GM19463 (cell line): ENCODE data around the gene ARHGAP24.
"Not testable (repeated sequence)": the region's sequence is repeated elsewhere in the genome, so short reads cannot be mapped to it uniquely, and the experiment has no call there.

Experiments used
- ATAC-seq: cut with Tn5 transposase; IDR thresholded peaks from one replicate; pipeline ENCODE4 v1.9.1; 2021; ENCODE audit warnings: mild to moderate bottlenecking, moderate library complexity; ENCODE audit not compliant: unreplicated experiment

Gene ARHGAP24

GRCh38 chr4:85836588-85837438 is 361.9 kb downstream of the ARHGAP24 start:
- ATAC-seq, result no peak

- no peak for ATAC-seq
These were observed 362.4 kb downstream of the ARHGAP24 start for GRCh38 chr4:85837439-85837733.

- not testable (repeated sequence) for ATAC-seq
These were observed 365.1 kb downstream of the ARHGAP24 start for GRCh38 chr4:85839981-85840451.

DNA sequence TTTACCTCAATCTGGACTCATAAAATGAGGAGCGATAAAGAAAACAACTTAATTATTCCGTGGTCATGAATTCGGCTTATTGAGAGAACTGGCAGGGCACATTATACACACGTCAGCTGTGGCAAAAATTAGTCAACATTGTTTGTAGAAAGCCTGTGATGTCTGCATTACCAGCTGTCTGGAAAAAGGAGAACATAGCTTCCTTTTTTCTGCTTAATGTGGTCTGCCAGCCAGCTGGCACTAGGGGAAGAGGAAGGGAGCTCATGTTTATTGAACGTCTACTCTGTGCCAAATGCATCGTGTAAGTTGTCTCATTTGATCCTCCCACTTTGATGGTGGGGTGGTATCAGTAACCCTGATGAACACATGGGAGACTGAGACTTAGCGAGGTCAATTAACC is 367.6 kb downstream of the ARHGAP24 start:
- peak; percentile 72 for ATAC-seq

DNA sequence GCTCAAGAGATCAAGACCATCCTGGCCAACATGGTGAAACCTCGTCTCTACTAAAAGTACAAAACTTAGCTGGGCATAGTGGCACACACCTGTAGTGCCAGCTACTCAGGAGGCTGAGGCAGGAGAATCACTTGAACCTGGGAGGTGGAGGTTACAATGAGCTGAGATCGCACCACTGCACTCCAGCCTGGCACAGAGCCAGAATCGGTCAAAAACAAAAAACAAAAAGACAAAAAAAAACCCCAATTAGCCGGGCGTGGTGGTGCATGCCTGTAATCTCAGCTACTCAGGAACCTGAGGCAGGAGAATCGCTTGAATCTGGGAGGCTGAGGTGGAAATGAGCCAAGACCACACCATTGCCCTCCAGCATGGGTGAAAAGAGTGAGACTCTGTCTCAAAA is 378.8 kb downstream of the ARHGAP24 start:
- not testable (repeated sequence) for ATAC-seq

GRCh38 chr4:85854546-85854945 is 379.6 kb downstream of the ARHGAP24 start:
- no peak for ATAC-seq

- ATAC-seq, result no peak
These were observed 385.3 kb downstream of the ARHGAP24 start for GRCh38 chr4:85860066-85860740.

DNA sequence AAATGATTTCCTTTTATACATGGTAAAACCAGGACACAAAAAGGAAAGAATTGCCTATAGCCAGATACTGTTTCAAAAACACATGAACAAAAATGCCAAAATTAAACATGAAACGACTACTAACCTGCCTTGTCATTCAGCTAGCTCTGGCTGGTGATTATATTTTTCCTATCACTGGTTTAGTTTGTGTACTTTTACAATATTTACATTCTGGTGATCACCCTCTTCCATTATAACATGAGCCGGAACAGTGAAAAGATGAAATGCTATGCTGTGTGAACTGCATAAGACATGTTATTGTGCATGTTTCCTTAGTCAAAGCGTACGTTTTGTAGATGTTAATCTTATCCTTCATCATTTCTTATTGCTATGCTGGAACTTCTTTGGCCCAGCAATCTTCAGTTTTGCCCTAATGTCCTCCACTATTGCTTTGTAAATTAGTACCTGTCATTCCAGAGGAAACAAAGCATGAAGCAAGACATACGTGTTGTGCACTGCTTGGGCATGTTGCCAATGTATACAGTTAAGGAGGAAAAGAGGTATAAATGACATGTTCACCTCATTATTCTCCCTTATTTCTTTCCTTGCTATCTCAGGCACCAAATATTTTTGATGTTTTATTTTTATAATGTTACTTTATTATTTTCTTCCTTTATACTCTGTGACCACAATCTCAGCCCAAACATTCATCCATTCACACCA is 386.3 kb downstream of the ARHGAP24 start:
- no peak for ATAC-seq

DNA sequence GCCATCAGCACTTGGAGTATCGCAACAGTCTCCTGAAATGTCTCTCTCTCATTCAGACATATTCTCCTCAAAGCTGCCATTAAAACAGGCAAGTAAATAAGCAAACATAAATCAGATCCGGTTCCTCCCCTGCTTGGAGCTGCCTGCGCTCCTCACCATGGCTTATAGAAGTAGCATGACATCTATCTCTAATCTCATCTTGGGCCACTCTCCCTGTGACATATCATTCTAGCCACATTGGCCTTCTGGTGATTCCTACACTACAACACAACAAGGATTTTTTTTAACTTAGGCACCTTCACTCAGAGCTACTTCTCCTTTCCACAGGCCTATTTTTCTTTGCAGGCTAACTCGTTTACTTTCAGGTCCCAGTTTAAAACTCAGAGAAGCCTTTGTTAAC is 387.9 kb downstream of the ARHGAP24 start:
- no peak for ATAC-seq

GRCh38 chr4:85864259-85865205 is 389.6 kb downstream of the ARHGAP24 start:
- no peak for ATAC-seq

GRCh38 chr4:85865256-85865655 is 390.3 kb downstream of the ARHGAP24 start:
- ATAC-seq, result no peak

DNA sequence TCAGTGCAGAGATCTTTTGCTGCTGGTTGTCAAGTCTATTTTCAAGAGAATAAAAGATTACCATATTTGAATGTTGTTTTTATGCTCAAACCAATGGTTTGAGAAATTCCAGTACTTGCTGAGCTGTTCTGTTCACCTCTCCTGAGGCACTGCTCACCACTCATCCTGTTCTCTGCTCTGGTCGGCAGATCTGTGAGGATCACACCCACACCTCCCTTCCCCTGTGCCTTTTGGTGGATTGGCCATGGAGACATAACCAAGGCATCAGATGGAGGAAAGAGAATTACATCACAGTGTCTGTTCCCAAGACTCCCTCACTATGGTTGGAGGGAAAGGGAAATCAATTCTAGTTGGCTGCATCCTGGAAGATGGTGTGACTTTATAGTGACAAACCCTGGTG is 391.6 kb downstream of the ARHGAP24 start:
- ATAC-seq, result peak; percentile 66

DNA sequence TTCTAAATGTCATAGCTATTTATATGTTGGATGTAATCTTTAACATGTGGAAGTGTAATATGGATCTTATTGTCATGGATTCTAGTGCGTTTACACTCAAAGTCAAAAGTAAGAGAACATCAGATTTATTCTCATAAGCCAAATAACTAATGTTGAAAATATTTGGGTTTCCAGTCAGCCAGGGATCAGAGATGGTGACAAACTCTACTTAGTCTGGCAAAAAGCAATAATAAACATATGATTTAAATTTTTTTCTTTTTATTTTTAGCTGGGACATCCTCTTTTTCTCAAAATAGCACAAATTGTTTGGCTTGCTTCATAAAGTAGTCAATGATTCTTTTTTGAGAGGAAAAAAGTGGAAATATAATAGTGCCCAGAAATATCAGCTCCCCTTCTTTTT is 392.3 kb downstream of the ARHGAP24 start:
- ATAC-seq, result no peak

- ATAC-seq, result no peak
These were observed 394.2 kb downstream of the ARHGAP24 start for GRCh38 chr4:85869181-85869580.

GRCh38 chr4:85870298-85871083 is 395.5 kb downstream of the ARHGAP24 start:
- no peak for ATAC-seq

- no peak for ATAC-seq
These were observed 398.6 kb downstream of the ARHGAP24 start for GRCh38 chr4:85873566-85873965.

- ATAC-seq, result no peak
These were observed 404.6 kb downstream of the ARHGAP24 start for GRCh38 chr4:85879518-85879917.

GRCh38 chr4:85883180-85883579 is 408.2 kb downstream of the ARHGAP24 start:
- ATAC-seq, result no peak

GRCh38 chr4:85884251-85884650 is 409.3 kb downstream of the ARHGAP24 start:
- ATAC-seq, result no peak

- no peak for ATAC-seq
These were observed 411.7 kb downstream of the ARHGAP24 start for GRCh38 chr4:85886665-85887064.
